ENCODE measurements around the gene PSME3IP1. TPM values are rescaled to one million over a fixed set of nuclear protein-coding genes. Genes with fewer than 3 reads are reported as not detected.

The PSME3IP1 gene
- total and polyA plus RNA-seq, 2 experiments from 2014 or later = 64.2 to 73.2 TPM

GRCh38 chr16:57208926-57209325, 23.1 kb upstream of the PSME3IP1 start:
- no peak for DNase-seq (ENCODE audit: low spot score)

GRCh38 chr16:57204675-57205074, 18.8 kb upstream of the PSME3IP1 start:
- Histone ChIP-seq H3K79me2 (peaks cover 33% of the 10 kb centered on the region), H3K9me3 (ENCODE audit: low read depth) (no peaks in the 10 kb centered on the region), H3K9me2 (replicated peaks; ENCODE audit: insufficient read depth) (no peaks in the 10 kb centered on the region), H3K4me2 (no peak overlapping the region), H4K20me1 (ENCODE audit: insufficient read depth, poor library complexity, severe bottlenecking) (peaks cover 9% of the 10 kb centered on the region), H3K27ac (no peak overlapping the region), H3K4me1 (ENCODE audit: insufficient read depth) (no peaks in the 10 kb centered on the region), H3K27me3 (no peaks in the 10 kb centered on the region), H3K4me3 (no peak overlapping the region), H3K36me3 (replicated peaks; ENCODE audit: insufficient read depth, low read depth) (no peaks in the 10 kb centered on the region), H2AFZ (no peak overlapping the region)
- DNase-seq (ENCODE audit: low spot score) = no peak
- no peak for TF ChIP-seq CTCF (IDR thresholded peaks at IDR 0.05; ENCODE audit: poor library complexity)
- no peak for TF ChIP-seq EZH2 (IDR thresholded peaks at IDR 0.05; ENCODE audit: borderline replicate concordance)
- TF ChIP-seq EZH2phosphoT487 (IDR thresholded peaks at IDR 0.05; ENCODE audit: low read depth, severe bottlenecking, unreplicated experiment) = no peak
- WGBS (ENCODE audit: low lambda C conversion rate, missing lambda C conversion rate) = 96% methylated on average over 12 of the region's 12 CpGs

More at GRCh38 chr16:57208926-57209325, 23.1 kb upstream of the PSME3IP1 start:
- no peaks in the 10 kb centered on the region for H3K36me3 ChIP-seq (replicated peaks; ENCODE audit: insufficient read depth, low read depth)
- no peaks in the 10 kb centered on the region for H3K9me3 ChIP-seq (ENCODE audit: low read depth)
- no peaks in the 10 kb centered on the region for H3K4me1 ChIP-seq (ENCODE audit: insufficient read depth)
- H3K27me3 ChIP-seq = no peaks in the 10 kb centered on the region
- H3K9me2 ChIP-seq (replicated peaks; ENCODE audit: insufficient read depth) = no peaks in the 10 kb centered on the region
- H4K20me1 ChIP-seq (ENCODE audit: insufficient read depth, poor library complexity, severe bottlenecking) = no peaks in the 10 kb centered on the region
- H3K79me2 ChIP-seq = peaks cover 12% of the 10 kb centered on the region
- WGBS (ENCODE audit: low lambda C conversion rate, missing lambda C conversion rate) = 100% methylated on average over 1 of the region's 1 CpG
- no peak overlapping the region for H3K27ac ChIP-seq
- no peak for TF ChIP-seq EZH2 (IDR thresholded peaks at IDR 0.05; ENCODE audit: borderline replicate concordance)
- TF ChIP-seq CTCF (IDR thresholded peaks at IDR 0.05; ENCODE audit: poor library complexity) = no peak
- no peak for TF ChIP-seq EZH2phosphoT487 (IDR thresholded peaks at IDR 0.05; ENCODE audit: low read depth, severe bottlenecking, unreplicated experiment)
- H3K4me2 ChIP-seq = no peak overlapping the region
- H3K4me3 ChIP-seq = no peak overlapping the region
- H2AFZ ChIP-seq = no peak overlapping the region

- no peaks in the 10 kb centered on the region for H3K9me3 ChIP-seq (ENCODE audit: low read depth)
- H4K20me1 ChIP-seq (ENCODE audit: insufficient read depth, poor library complexity, severe bottlenecking) = peaks cover 9% of the 10 kb centered on the region
- WGBS (ENCODE audit: low lambda C conversion rate, missing lambda C conversion rate) = 74% methylated on average over 1 of the region's 1 CpG
- H2AFZ ChIP-seq = no peak overlapping the region
- H3K4me1 ChIP-seq (ENCODE audit: insufficient read depth) = no peaks in the 10 kb centered on the region
- peaks cover 46% of the 10 kb centered on the region for H3K79me2 ChIP-seq
- no peaks in the 10 kb centered on the region for H3K9me2 ChIP-seq (replicated peaks; ENCODE audit: insufficient read depth)
- no peak overlapping the region for H3K4me3 ChIP-seq
- no peak for TF ChIP-seq EZH2 (IDR thresholded peaks at IDR 0.05; ENCODE audit: borderline replicate concordance)
- no peak for TF ChIP-seq CTCF (IDR thresholded peaks at IDR 0.05; ENCODE audit: poor library complexity)
- no peak for TF ChIP-seq EZH2phosphoT487 (IDR thresholded peaks at IDR 0.05; ENCODE audit: low read depth, severe bottlenecking, unreplicated experiment)
- no peaks in the 10 kb centered on the region for H3K36me3 ChIP-seq (replicated peaks; ENCODE audit: insufficient read depth, low read depth)
- H3K27me3 ChIP-seq = no peaks in the 10 kb centered on the region
- no peak overlapping the region for H3K4me2 ChIP-seq
- no peak overlapping the region for H3K27ac ChIP-seq
- no peak for DNase-seq (ENCODE audit: low spot score)
Observed at GRCh38 chr16:57203451-57203850, 17.6 kb upstream of the PSME3IP1 start.
